T-helper 2 cell (primary cell): ENCODE data around the gene HNF4A.
"Not testable (repeated sequence)": the region's sequence is repeated elsewhere in the genome, so short reads cannot be mapped to it uniquely, and the experiment has no call there.

Experiments used
- DNase-seq, 5 experiments: peaks; one replicate each; pipeline versions ENCODE4 v3.0.0 to v3.0.0-alpha.2; 2012 to 2022

HNF4A gene

GRCh38 chr20:44345941-44346340 lies 9.6 kb upstream of the HNF4A start:
- DNase-seq: not testable (repeated sequence)

- no peak for DNase-seq
Observed at GRCh38 chr20:44348168-44348659, 7.3 kb upstream of the HNF4A start.

- no peak for DNase-seq
Observed at GRCh38 chr20:44349349-44349748, 6.2 kb upstream of the HNF4A start.

GRCh38 chr20:44350567-44350966 lies 4.9 kb upstream of the HNF4A start:
- no peak for DNase-seq

- no peak for DNase-seq
Observed at GRCh38 chr20:44354979-44355497, 461 bp upstream of the HNF4A start.

GRCh38 chr20:44356353-44356723 lies 839 bp downstream of the HNF4A start:
- DNase-seq: no peak

- no peak for DNase-seq
Observed at GRCh38 chr20:44357020-44357419, 1.5 kb downstream of the HNF4A start.

- DNase-seq: no peak
Observed at GRCh38 chr20:44357555-44358125, 2.1 kb downstream of the HNF4A start.

- DNase-seq: no peak
Observed at GRCh38 chr20:44358776-44359175, 3.3 kb downstream of the HNF4A start.

- DNase-seq: no peak
Observed at GRCh38 chr20:44360221-44360620, 4.7 kb downstream of the HNF4A start.

GRCh38 chr20:44361021-44361420 lies 5.5 kb downstream of the HNF4A start:
- DNase-seq: no peak

GRCh38 chr20:44362466-44362940 lies 7.0 kb downstream of the HNF4A start:
- no peak for DNase-seq

- DNase-seq: no peak
Observed at GRCh38 chr20:44364068-44364467, 8.6 kb downstream of the HNF4A start.

GRCh38 chr20:44364780-44365179 lies 9.3 kb downstream of the HNF4A start:
- no peak for DNase-seq

- no peak for DNase-seq
Observed at GRCh38 chr20:44367746-44368145, 12.2 kb downstream of the HNF4A start.

GRCh38 chr20:44370639-44371218 lies 15.2 kb downstream of the HNF4A start:
- DNase-seq: no peak

GRCh38 chr20:44382641-44383040 lies 27.1 kb downstream of the HNF4A start:
- no peak for DNase-seq

- peak; percentile 54 to 80 (median 66) for DNase-seq
Observed at GRCh38 chr20:44384423-44385027, 29.0 kb downstream of the HNF4A start.

GRCh38 chr20:44388466-44389023 lies 33.0 kb downstream of the HNF4A start:
- peak; percentile 17 to 80 (median 43) for DNase-seq

GRCh38 chr20:44389871-44390270 lies 34.4 kb downstream of the HNF4A start:
- DNase-seq: no peak

GRCh38 chr20:44390280-44390679 lies 34.8 kb downstream of the HNF4A start:
- no peak for DNase-seq

GRCh38 chr20:44392088-44392775 lies 36.7 kb downstream of the HNF4A start:
- DNase-seq: no peak
